ENCODE measurements around the gene TOB1.

TOB1 gene

DNA sequence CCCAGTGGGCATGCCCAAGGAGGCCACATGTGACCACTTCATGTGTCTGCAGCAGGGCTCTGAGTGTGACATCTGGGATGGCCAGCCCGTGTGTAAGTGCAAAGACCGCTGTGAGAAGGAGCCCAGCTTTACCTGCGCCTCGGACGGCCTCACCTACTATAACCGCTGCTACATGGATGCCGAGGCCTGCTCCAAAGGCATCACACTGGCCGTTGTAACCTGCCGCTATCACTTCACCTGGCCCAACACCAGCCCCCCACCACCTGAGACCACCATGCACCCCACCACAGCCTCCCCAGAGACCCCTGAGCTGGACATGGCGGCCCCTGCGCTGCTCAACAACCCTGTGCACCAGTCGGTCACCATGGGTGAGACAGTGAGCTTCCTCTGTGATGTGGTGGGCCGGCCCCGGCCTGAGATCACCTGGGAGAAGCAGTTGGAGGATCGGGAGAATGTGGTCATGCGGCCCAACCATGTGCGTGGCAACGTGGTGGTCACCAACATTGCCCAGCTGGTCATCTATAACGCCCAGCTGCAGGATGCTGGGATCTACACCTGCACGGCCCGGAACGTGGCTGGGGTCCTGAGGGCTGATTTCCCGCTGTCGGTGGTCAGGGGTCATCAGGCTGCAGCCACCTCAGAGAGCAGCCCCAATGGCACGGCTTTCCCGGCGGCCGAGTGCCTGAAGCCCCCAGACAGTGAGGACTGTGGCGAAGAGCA is 26.4 kb downstream of the TOB1 start:
- TF ChIP-seq EZH2 (IDR thresholded peaks at IDR 0.05; ENCODE audit: borderline replicate concordance, low read depth, low read length, severe bottlenecking) (no peak), CTCF (IDR thresholded peaks at IDR 0.05; ENCODE audit: borderline replicate concordance, extremely low read depth, low read length, poor library complexity, severe bottlenecking) (no peak)
- Histone ChIP-seq H3K9me3 (ENCODE audit: insufficient read depth, low read length, severe bottlenecking) (no peaks in the 10 kb centered on the region), H3K4me3 (ENCODE audit: low read depth in 1 of 2, low read length in 2 of 2) (no peak overlapping the region), H3K4me2 (ENCODE audit: insufficient read depth, low read length) (no peak overlapping the region), H2AFZ (ENCODE audit: low read depth, low read length) (no peak overlapping the region), H4K20me1 (ENCODE audit: insufficient read depth, low read length) (peaks cover 10% of the 10 kb centered on the region; the same call in 1 of the 2 replicates), H3K9ac (ENCODE audit: low read depth, low read length) (no peak overlapping the region), H3K27me3 (ENCODE audit: insufficient read depth, low read length, poor library complexity) (peaks cover 3% of the 10 kb centered on the region), H3K79me2 (ENCODE audit: insufficient read depth, low read length) (no peaks in the 10 kb centered on the region), H3K36me3 (ENCODE audit: insufficient read depth, low read length) (no peaks in the 10 kb centered on the region), H3K27ac (ENCODE audit: low read length) (no peak overlapping the region), H3K4me1 (ENCODE audit: insufficient read depth, low read length) (no peaks in the 10 kb centered on the region)
- DNase-seq (no peak), ATAC-seq (ENCODE audit: insufficient read depth, low read depth) (no peak)

DNA sequence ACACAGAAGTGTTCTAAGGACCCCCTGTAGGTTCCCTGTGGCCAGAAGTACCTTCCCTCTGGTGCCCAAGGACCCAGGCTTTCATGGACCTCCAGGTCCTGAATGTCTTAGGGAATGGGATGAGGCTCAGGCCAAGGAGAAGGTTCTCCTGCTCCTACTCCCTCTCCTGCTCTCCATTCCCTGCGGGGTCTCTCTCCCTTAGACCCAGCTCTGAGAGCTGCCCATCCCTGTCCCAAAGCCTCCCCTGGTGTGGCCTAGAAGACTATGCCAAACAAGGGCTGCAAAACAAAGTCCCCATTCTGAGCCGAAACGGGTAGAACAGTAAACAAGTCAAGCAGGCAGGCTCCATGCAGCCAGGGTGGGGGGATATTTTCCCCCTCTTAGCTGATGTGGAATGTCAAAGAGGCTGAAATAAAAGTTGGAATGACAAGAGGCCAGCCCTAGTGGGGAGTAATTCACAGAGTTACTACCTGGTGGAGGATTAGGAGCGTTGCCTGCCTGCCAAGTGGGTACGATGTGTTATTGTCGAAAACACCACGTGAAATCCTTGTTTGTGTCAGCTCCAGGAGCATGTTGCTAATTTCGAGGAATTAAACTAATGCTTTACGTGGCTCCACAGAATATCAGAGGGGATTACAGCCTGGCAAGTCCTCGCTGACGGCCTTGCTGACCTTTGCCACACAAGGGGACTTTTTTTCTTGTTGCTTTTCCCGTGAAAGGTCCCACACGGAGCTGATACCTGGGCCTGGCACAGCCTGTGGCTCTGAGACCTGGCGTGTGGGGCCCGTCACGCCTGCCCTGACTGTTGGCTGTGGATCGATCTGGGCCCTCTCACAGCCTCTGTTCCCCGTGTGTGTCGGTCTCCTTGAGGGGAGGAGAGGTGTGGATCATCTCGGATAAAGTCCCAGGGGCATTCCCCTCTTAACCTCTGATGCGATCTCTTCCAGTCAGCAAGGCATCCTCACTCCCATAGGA is 27.9 kb downstream of the TOB1 start:
- Histone ChIP-seq H2AFZ (ENCODE audit: low read depth, low read length) (no peak overlapping the region), H3K4me1 (ENCODE audit: insufficient read depth, low read length) (no peaks in the 10 kb centered on the region), H3K4me3 (ENCODE audit: low read depth in 1 of 2, low read length in 2 of 2) (no peak overlapping the region), H3K9me3 (ENCODE audit: insufficient read depth, low read length, severe bottlenecking) (no peaks in the 10 kb centered on the region), H3K36me3 (ENCODE audit: insufficient read depth, low read length) (no peaks in the 10 kb centered on the region), H3K9ac (ENCODE audit: low read depth, low read length) (no peak overlapping the region), H3K4me2 (ENCODE audit: insufficient read depth, low read length) (no peak overlapping the region), H3K79me2 (ENCODE audit: insufficient read depth, low read length) (no peaks in the 10 kb centered on the region), H3K27me3 (ENCODE audit: insufficient read depth, low read length, poor library complexity) (peaks cover 8% of the 10 kb centered on the region), H4K20me1 (ENCODE audit: insufficient read depth, low read length) (peaks cover 10% of the 10 kb centered on the region; the same call in 1 of the 2 replicates), H3K27ac (ENCODE audit: low read length) (no peak overlapping the region)
- ATAC-seq (ENCODE audit: insufficient read depth, low read depth) (no peak), DNase-seq (no peak)
- TF ChIP-seq CTCF (IDR thresholded peaks at IDR 0.05; ENCODE audit: borderline replicate concordance, extremely low read depth, low read length, poor library complexity, severe bottlenecking): no peak
- TF ChIP-seq EZH2 (IDR thresholded peaks at IDR 0.05; ENCODE audit: borderline replicate concordance, low read depth, low read length, severe bottlenecking): no peak

DNA sequence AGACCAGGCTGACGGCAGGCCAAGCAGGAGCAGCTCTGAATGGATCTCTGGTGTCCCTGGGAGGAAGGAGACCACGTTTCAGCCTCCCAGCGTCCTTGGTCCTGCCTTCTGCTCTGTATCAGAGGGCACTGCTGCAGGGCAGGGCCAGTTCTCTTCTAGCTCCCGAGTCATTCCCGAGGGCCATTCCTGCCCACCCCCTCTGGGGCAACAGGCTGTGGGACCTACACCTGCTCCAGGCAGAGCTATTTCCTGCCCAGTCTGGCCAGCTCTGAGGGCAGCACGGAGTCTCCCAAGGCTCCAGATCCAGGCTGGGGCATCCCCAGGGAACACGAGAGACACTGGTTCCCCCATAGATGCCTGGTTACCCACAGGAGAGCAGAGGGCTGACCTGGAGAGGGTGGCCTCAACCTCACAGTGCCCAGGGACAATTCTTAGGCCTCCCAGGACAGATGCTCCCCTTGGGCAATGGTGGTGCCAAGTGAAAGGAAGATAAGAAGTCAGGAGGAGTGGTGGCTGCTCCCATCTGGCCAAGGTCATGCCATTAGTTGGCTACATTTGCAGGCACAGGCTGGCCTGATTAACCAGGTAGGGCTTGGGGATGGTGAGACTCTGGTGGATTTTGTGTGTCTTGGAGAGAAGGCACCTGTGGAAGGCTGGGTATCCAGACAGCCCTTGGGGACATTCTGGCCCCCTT is 28.7 kb downstream of the TOB1 start:
- Histone ChIP-seq H3K36me3 (ENCODE audit: insufficient read depth, low read length) (no peaks in the 10 kb centered on the region), H4K20me1 (ENCODE audit: insufficient read depth, low read length) (peaks cover 10% of the 10 kb centered on the region; the same call in 1 of the 2 replicates), H3K4me1 (ENCODE audit: insufficient read depth, low read length) (no peaks in the 10 kb centered on the region), H3K4me3 (ENCODE audit: low read depth in 1 of 2, low read length in 2 of 2) (no peak overlapping the region), H3K27me3 (ENCODE audit: insufficient read depth, low read length, poor library complexity) (peaks cover 8% of the 10 kb centered on the region), H3K4me2 (ENCODE audit: insufficient read depth, low read length) (no peak overlapping the region), H2AFZ (ENCODE audit: low read depth, low read length) (no peak overlapping the region), H3K9ac (ENCODE audit: low read depth, low read length) (no peak overlapping the region), H3K27ac (ENCODE audit: low read length) (no peak overlapping the region), H3K79me2 (ENCODE audit: insufficient read depth, low read length) (no peaks in the 10 kb centered on the region), H3K9me3 (ENCODE audit: insufficient read depth, low read length, severe bottlenecking) (no peaks in the 10 kb centered on the region)
- ATAC-seq (ENCODE audit: insufficient read depth, low read depth) (no peak), DNase-seq (no peak)
- TF ChIP-seq CTCF (IDR thresholded peaks at IDR 0.05; ENCODE audit: borderline replicate concordance, extremely low read depth, low read length, poor library complexity, severe bottlenecking) (no peak), EZH2 (IDR thresholded peaks at IDR 0.05; ENCODE audit: borderline replicate concordance, low read depth, low read length, severe bottlenecking) (no peak)
